GM23338 (cell line): ENCODE measurements around the gene HTD2. TPM values are rescaled to one million over a fixed set of nuclear protein-coding genes. Genes with fewer than 3 reads are reported as not detected.

ENCODE experiments used
- ATAC-seq: fragments of 200-7000 bp; cut with Tn5 transposase; 3 replicates; pipeline ENCODE4 v1.9.1; 2020
- DNase-seq: peaks from one replicate; pipeline ENCODE4 v3.0.0-alpha.2; 2015; ENCODE audit warnings: low spot score
- H2AFZ ChIP-seq: fragments of 200-600 bp; sonication (generic); 2 replicates; pipeline ENCODE4 v1.8.0; 2016; ENCODE audit warnings: antibody characterized with exemption, mild to moderate bottlenecking, moderate library complexity
- H3F3A ChIP-seq: fragments of 200-600 bp; sonication (generic); replicated peaks from 2 replicates; pipeline ENCODE4 v1.8.0; 2017; ENCODE audit warnings: antibody characterized with exemption, mixed run types, low read depth
- H3K27ac ChIP-seq: fragments of 200-600 bp; sonication (generic); 2 replicates; pipeline ENCODE4 v1.6.1; 2016; ENCODE audit warnings: low read depth
- H3K27me3 ChIP-seq: fragments of 200-600 bp; sonication (generic); 2 replicates; pipeline ENCODE4 v1.8.0; 2016; ENCODE audit warnings: mild to moderate bottlenecking, mixed run types, moderate library complexity; ENCODE audit not compliant: insufficient read depth
- H3K36me3 ChIP-seq: fragments of 200-600 bp; sonication (generic); 2 replicates; pipeline ENCODE4 v1.8.0; 2016; ENCODE audit warnings: mild to moderate bottlenecking; ENCODE audit not compliant: insufficient read depth
- H3K4me1 ChIP-seq: fragments of 200-600 bp; sonication (generic); 2 replicates; pipeline ENCODE4 v1.8.0; 2016; ENCODE audit warnings: mild to moderate bottlenecking, moderate library complexity; ENCODE audit not compliant: insufficient read depth
- H3K4me2 ChIP-seq: fragments of 200-600 bp; sonication (generic); 2 replicates; pipeline ENCODE4 v1.7.1; 2017; ENCODE audit warnings: mixed run types
- H3K4me3 ChIP-seq: fragments of 200-600 bp; sonication (generic); 2 replicates; pipeline ENCODE4 v1.6.1; 2016; ENCODE audit warnings: mixed run types
- H3K79me2 ChIP-seq: fragments of 200-600 bp; sonication (generic); replicated peaks from 2 replicates; pipeline ENCODE4 v1.8.0; 2017; ENCODE audit warnings: mild to moderate bottlenecking; ENCODE audit not compliant: insufficient read depth
- H3K9me2 ChIP-seq: fragments of 200-600 bp; sonication (generic); 2 replicates; pipeline ENCODE4 v1.8.0; 2017; ENCODE audit not compliant: insufficient read depth
- H4K20me1 ChIP-seq: fragments of 200-600 bp; sonication (generic); replicated peaks from 2 replicates; pipeline ENCODE4 v1.8.0; 2017; ENCODE audit warnings: mild to moderate bottlenecking; ENCODE audit not compliant: insufficient read depth
- H3K27ac Mint-ChIP-seq: 2 replicates; pipeline ENCODE4 v1.8.0; 2020; ENCODE audit warnings: inconsistent platforms, mild to moderate bottlenecking, moderate library complexity, mixed read lengths
- H3K27me3 Mint-ChIP-seq: 3 replicates; pipeline ENCODE4 v1.8.0; 2022; ENCODE audit warnings: low read depth, mild to moderate bottlenecking, moderate library complexity, mixed read lengths, inconsistent platforms; ENCODE audit not compliant: insufficient read depth, poor library complexity
- H3K36me3 Mint-ChIP-seq: 3 replicates; pipeline ENCODE4 v1.8.0; 2021; ENCODE audit warnings: low read depth, mild to moderate bottlenecking, inconsistent platforms, moderate library complexity, mixed read lengths
- H3K4me1 Mint-ChIP-seq: 3 replicates; pipeline ENCODE4 v1.8.0; 2020; ENCODE audit warnings: mild to moderate bottlenecking, inconsistent platforms, mixed read lengths
- H3K4me3 Mint-ChIP-seq: 3 replicates; pipeline ENCODE4 v1.8.0; 2021; ENCODE audit warnings: moderate library complexity, mild to moderate bottlenecking, inconsistent platforms, mixed read lengths
- H3K9me3 Mint-ChIP-seq: 3 replicates; pipeline ENCODE4 v1.8.0; 2020; ENCODE audit warnings: moderate library complexity, mild to moderate bottlenecking, inconsistent platforms, mixed read lengths
- CREB1 ChIP-seq: fragments of 250-450 bp; sonication (Bioruptor Pico); IDR thresholded peaks from 2 replicates; pipeline ENCODE4 v1.5.0; 2020; ENCODE audit warnings: low read depth, mild to moderate bottlenecking, moderate library complexity
- CTCF ChIP-seq, 2 experiments: fragments of 200-600 bp in 1 of 2; sonication (generic) in 1 of 2; conservative IDR thresholded peaks; 2 replicates each; pipeline versions ENCODE4 v1.5.1 to v1.6.1; 2016 to 2017; ENCODE audit warnings: antibody characterized with exemption in 2 of 2, low read depth in 2 of 2, mild to moderate bottlenecking in 2 of 2, moderate library complexity in 1 of 2
- ETS1 ChIP-seq: IDR thresholded peaks from 2 replicates; pipeline ENCODE4 v1.6.1; 2016; ENCODE audit warnings: antibody characterized with exemption
- EZH2 ChIP-seq: fragments of 200-600 bp; sonication (generic); IDR thresholded peaks from one replicate; pipeline ENCODE4 v1.8.0; 2017; ENCODE audit warnings: antibody characterized with exemption, mild to moderate bottlenecking, low read depth; ENCODE audit not compliant: unreplicated experiment
- JUNB ChIP-seq: IDR thresholded peaks from one replicate; pipeline ENCODE4 v1.6.1; 2016; ENCODE audit warnings: antibody characterized with exemption; ENCODE audit not compliant: unreplicated experiment
- NANOG ChIP-seq: IDR thresholded peaks from 2 replicates; pipeline ENCODE4 v1.6.1; 2016; ENCODE audit warnings: antibody characterized with exemption, borderline replicate concordance
- POLR2AphosphoS5 ChIP-seq: IDR thresholded peaks from 2 replicates; pipeline ENCODE4 v1.6.1; 2016; ENCODE audit warnings: antibody characterized with exemption, low read depth
- STAT1 ChIP-seq: IDR thresholded peaks from one replicate; pipeline ENCODE4 v1.6.1; 2016; ENCODE audit warnings: antibody characterized with exemption; ENCODE audit not compliant: unreplicated experiment
- ZNF114 ChIP-seq: fragments of 250-450 bp; sonication (Bioruptor Pico); IDR thresholded peaks from 2 replicates; pipeline ENCODE4 v1.5.0; 2020; ENCODE audit warnings: mild to moderate bottlenecking, moderate library complexity
- ZNF331 ChIP-seq: fragments of 250-450 bp; sonication (Bioruptor Pico); IDR thresholded peaks from 2 replicates; pipeline ENCODE4 v1.5.0; 2020; ENCODE audit warnings: low read depth, mild to moderate bottlenecking, moderate library complexity
- ZNF462 ChIP-seq: fragments of 250-450 bp; sonication (Bioruptor Pico); IDR thresholded peaks from 2 replicates; pipeline ENCODE4 v1.5.0; 2020; ENCODE audit warnings: mild to moderate bottlenecking, moderate library complexity
- polyA plus RNA-seq: library from polyadenylated mRNA; unstranded; fragments of >200 nt; fragmentation: Nextera tagmentation; extraction: Ambion mirVana; gene quantifications from 2 replicates; pipeline ENCODE4 v1.2.1, GENCODE V29; 2016
- total RNA-seq: library from RNA; depleted of rRNA; stranded (reverse); fragments of >200 nt; shearing (Covaris generic); gene quantifications from 2 replicates; pipeline ENCODE4 v1.2.3, GENCODE V29; 2014

The HTD2 gene
- total and polyA plus RNA-seq, 2 experiments from 2014 or later, result 19.3 to 24.2 TPM

GRCh38 chr3:58260261-58260731, 46.0 kb upstream of the HTD2 start:
- TF ChIP-seq ZNF331 (CRISPR knock-in tag), result no peak
- no peak for TF ChIP-seq STAT1
- no peak for TF ChIP-seq EZH2
- no peak for TF ChIP-seq POLR2AphosphoS5
- TF ChIP-seq CTCF (conservative IDR thresholded peaks at IDR 0.05; ENCODE audit: low read depth in 2 of 2), result no peak
- no peak for TF ChIP-seq CREB1 (CRISPR knock-in tag)
- TF ChIP-seq NANOG, result no peak
- TF ChIP-seq ZNF114 (CRISPR knock-in tag), result no peak
- TF ChIP-seq ETS1, result no peak
- no peaks in the 10 kb centered on the region for H3K4me1 Mint-ChIP-seq
- H3K79me2 ChIP-seq, result no peaks in the 10 kb centered on the region
- H3K27me3 ChIP-seq, result no peaks in the 10 kb centered on the region
- no peaks in the 10 kb centered on the region for H3K4me1 ChIP-seq
- no peaks in the 10 kb centered on the region for H4K20me1 ChIP-seq
- no peak overlapping the region for H3K4me3 ChIP-seq
- H3K36me3 ChIP-seq, result no peaks in the 10 kb centered on the region
- no peaks in the 10 kb centered on the region for H3K36me3 Mint-ChIP-seq
- H3K27ac Mint-ChIP-seq, result no peak overlapping the region
- no peaks in the 10 kb centered on the region for H3K9me2 ChIP-seq
- H3K27ac ChIP-seq, result no peak overlapping the region
- ATAC-seq (no peak), DNase-seq (no peak)
- H3K9me3 Mint-ChIP-seq, result no peaks in the 10 kb centered on the region
- no peaks in the 10 kb centered on the region for H3F3A ChIP-seq
- no peak overlapping the region for H2AFZ ChIP-seq
- H3K4me2 ChIP-seq, result no peak overlapping the region
- H3K4me3 Mint-ChIP-seq, result no peak overlapping the region
- H3K27me3 Mint-ChIP-seq, result peaks cover 2% of the 10 kb centered on the region

- no peaks in the 10 kb centered on the region for H3K4me1 ChIP-seq
- ATAC-seq (no peak), DNase-seq (no peak)
- H3K27me3 ChIP-seq, result no peaks in the 10 kb centered on the region
- no peaks in the 10 kb centered on the region for H3K36me3 ChIP-seq
- Mint-ChIP-seq H3K36me3 (no peaks in the 10 kb centered on the region), H3K27ac (no peak overlapping the region), H3K4me3 (no peak overlapping the region), H3K9me3 (no peaks in the 10 kb centered on the region), H3K27me3 (peaks cover 2% of the 10 kb centered on the region), H3K4me1 (no peaks in the 10 kb centered on the region)
- no peaks in the 10 kb centered on the region for H3K79me2 ChIP-seq
- no peaks in the 10 kb centered on the region for H3K9me2 ChIP-seq
- H3F3A ChIP-seq, result no peaks in the 10 kb centered on the region
- no peaks in the 10 kb centered on the region for H4K20me1 ChIP-seq
- no peak overlapping the region for H3K4me2 ChIP-seq
- H3K4me3 ChIP-seq, result no peak overlapping the region
- TF ChIP-seq STAT1 (no peak), ZNF114 (CRISPR knock-in tag) (no peak), JUNB (no peak), ETS1 (no peak), ZNF462 (no peak), CREB1 (CRISPR knock-in tag) (no peak), EZH2 (no peak)
- H3K27ac ChIP-seq, result no peak overlapping the region
- H2AFZ ChIP-seq, result no peak overlapping the region
Measured at GRCh38 chr3:58260733-58261132, 45.6 kb upstream of the HTD2 start.
